IgD-negative memory B cell (primary cell): ENCODE results near the gene CHRND. TPM values are rescaled to one million over a fixed set of nuclear protein-coding genes. Genes with fewer than 3 reads are reported as not detected.
A peak's percentile ranks its signal among the peaks of the same experiment; 100 is the strongest.

Experiments
- H3K27ac Mint-ChIP-seq, 3 donors: one replicate each; pipeline ENCODE4 v1.8.0; 2020 to 2022; ENCODE audit warnings: mild to moderate bottlenecking in 3 of 3, mixed read lengths in 3 of 3, moderate library complexity in 1 of 3
- H3K27me3 Mint-ChIP-seq: one replicate; pipeline ENCODE4 v1.8.0; 2021; ENCODE audit warnings: mixed read lengths
- H3K36me3 Mint-ChIP-seq: one replicate; pipeline ENCODE4 v1.8.0; 2020; ENCODE audit warnings: mild to moderate bottlenecking, mixed read lengths
- H3K4me1 Mint-ChIP-seq, 3 donors: one replicate each; pipeline ENCODE4 v1.8.0; 2020 to 2022; ENCODE audit warnings: mixed read lengths in 3 of 3, mild to moderate bottlenecking in 1 of 3
- H3K4me3 Mint-ChIP-seq, 4 donors: one replicate each; pipeline ENCODE4 v1.8.0; 2020 to 2022; ENCODE audit warnings: mild to moderate bottlenecking in 4 of 4, mixed read lengths in 4 of 4, moderate library complexity in 3 of 4
- H3K9me3 Mint-ChIP-seq, 3 donors: one replicate each; pipeline ENCODE4 v1.8.0; 2020 to 2021; ENCODE audit warnings: mixed read lengths in 3 of 3, mild to moderate bottlenecking in 1 of 3
- polyA plus RNA-seq: library from polyadenylated mRNA; unstranded; fragments of 300-500 nt; fragmentation: Illumina TruSeq; gene quantifications from one replicate; pipeline ENCODE4 v1.2.3, GENCODE V29; 2021

Gene CHRND
- polyA plus RNA-seq, 1 donor from 2014 or later, result not detected

DNA sequence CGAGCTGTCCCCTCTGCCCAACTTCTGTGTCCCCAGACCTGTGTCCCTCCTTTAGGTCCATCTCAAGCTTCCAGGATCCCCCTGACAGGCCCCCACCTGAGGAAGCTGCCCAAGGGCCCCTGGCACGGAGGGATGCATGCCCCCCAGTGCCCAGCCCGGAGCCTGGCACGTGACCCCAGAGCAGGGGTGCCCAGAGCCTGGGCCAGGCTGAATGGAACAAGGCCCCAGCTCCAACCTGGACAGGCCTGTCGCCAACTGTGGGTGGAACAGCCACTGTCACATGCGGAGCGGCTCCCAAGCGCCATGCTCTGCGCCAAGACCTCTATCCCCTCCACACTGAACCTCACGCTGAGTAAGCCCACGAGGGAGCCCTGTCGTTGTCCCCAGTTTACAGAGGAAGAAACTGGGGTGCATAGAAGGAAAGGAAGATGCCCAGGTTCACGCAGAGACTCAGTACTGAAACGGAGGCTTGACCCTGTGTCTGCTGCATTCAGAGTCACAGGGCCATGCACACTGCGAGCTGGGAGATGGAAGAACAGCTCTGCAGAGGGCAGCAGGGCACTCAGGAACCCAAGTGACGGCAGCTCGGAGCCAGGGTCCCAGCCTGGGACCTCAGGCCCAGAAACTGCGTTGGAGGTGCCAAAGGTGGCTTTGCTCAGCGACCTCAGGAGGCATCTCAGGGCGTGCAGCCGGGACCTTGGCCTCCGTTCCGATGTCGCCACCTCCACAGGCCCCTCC lies 32.8 kb upstream of the CHRND start:
- Mint-ChIP-seq H3K4me1 (peaks cover 0 to 5% (median 0%) of the 10 kb centered on the region in 3 donors), H3K36me3 (no peaks in the 10 kb centered on the region), H3K9me3 (no peaks in the 10 kb centered on the region), H3K4me3 (no peak overlapping the region), H3K27ac (no peak overlapping the region), H3K27me3 (peaks cover 15% of the 10 kb centered on the region)

DNA sequence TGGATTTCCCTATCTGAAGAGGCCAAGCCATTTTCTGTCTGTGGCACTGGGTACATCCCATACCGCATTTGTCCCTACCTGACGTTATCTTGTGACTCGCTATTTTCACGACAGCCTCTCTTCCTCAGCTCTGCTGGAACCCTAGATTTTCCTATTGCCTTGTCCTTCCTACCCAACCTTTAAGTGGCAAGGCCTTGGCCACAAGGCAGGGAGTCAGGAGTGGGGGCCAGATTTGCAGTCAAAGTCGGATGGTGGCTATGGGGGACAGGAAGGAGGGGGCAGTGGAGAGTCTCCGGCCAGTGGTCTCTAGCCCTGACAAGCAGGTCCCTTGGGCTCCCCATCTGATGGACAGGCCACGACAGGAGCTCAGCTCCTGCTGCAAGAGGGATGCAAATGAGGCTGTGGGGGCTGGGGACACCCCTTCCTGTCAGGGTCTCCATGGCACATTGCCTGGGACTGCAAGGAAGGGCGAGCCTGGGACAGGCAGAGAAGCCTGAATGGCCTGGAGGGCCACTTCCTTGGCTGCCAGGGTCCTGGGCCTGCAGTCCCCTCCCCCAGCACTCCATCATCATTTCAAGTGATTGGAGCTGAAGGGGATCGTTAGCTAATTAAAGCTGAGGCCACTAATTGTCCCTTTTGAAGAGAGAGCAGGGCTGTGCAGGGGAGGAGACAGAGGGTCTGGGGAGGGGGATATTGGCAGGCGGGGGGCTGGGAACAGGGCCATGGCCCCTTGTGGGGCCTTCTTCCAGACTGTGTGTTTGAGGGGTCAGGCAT lies 32.1 kb upstream of the CHRND start:
- H3K27me3 Mint-ChIP-seq, result peaks cover 12% of the 10 kb centered on the region
- H3K4me3 Mint-ChIP-seq, result no peak overlapping the region
- H3K36me3 Mint-ChIP-seq, result no peaks in the 10 kb centered on the region
- peaks cover 0 to 2% (median 0%) of the 10 kb centered on the region in 3 donors for H3K9me3 Mint-ChIP-seq
- peak overlapping the region in 1 of 3 donors; percentile 67 for H3K27ac Mint-ChIP-seq
- peaks cover 0 to under 1% (median 0%) of the 10 kb centered on the region in 3 donors for H3K4me1 Mint-ChIP-seq

DNA sequence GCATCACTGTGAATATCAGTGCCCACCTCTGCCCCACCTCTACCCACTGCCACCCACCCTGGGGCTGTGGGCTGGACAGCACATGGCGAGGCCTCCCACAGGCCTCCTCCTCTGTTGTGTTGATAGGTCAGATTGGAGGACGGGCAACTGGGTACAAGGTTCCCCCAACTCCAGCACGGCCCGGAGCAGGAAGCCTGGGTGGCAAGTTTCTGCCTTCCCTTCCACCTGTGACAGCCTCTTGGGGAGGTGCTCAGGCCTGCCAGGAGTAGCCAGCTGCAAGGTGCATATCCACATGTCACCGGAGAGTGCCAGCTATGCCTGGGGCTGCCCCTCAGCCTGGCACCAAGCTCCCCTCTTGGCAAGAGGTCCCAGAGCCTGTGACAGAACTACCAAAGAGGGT lies 31.4 kb upstream of the CHRND start:
- Mint-ChIP-seq H3K27ac (peak overlapping the region in 1 of 3 donors; percentile 67), H3K4me1 (no peaks in the 10 kb centered on the region), H3K27me3 (peaks cover 7% of the 10 kb centered on the region), H3K36me3 (no peaks in the 10 kb centered on the region), H3K9me3 (peaks cover 0 to 2% (median 0%) of the 10 kb centered on the region in 3 donors), H3K4me3 (no peak overlapping the region)

DNA sequence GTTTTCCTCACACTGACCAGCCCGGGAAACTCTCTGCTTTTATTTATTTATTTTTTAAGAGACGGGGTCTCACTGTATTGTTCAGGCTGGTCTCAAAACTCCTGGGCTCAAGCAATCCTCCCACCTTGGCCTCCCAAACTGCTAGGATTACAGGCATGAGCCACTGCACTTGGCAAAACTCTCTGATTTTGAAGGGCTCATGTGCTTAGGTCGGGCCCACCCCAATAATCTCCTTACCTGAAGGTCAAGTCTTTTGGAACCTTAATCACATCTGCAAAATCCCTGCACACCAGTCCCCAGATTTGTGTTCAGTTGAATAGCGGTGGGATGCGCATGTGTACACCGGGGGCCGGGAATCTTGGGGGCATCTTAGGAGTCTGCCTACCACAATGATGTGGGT lies 30.7 kb upstream of the CHRND start:
- no peaks in the 10 kb centered on the region for H3K36me3 Mint-ChIP-seq
- no peaks in the 10 kb centered on the region for H3K4me1 Mint-ChIP-seq
- peaks cover 0 to 2% (median 0%) of the 10 kb centered on the region in 3 donors for H3K9me3 Mint-ChIP-seq
- H3K4me3 Mint-ChIP-seq, result no peak overlapping the region
- peaks cover 10% of the 10 kb centered on the region for H3K27me3 Mint-ChIP-seq
- no peak overlapping the region for H3K27ac Mint-ChIP-seq

DNA sequence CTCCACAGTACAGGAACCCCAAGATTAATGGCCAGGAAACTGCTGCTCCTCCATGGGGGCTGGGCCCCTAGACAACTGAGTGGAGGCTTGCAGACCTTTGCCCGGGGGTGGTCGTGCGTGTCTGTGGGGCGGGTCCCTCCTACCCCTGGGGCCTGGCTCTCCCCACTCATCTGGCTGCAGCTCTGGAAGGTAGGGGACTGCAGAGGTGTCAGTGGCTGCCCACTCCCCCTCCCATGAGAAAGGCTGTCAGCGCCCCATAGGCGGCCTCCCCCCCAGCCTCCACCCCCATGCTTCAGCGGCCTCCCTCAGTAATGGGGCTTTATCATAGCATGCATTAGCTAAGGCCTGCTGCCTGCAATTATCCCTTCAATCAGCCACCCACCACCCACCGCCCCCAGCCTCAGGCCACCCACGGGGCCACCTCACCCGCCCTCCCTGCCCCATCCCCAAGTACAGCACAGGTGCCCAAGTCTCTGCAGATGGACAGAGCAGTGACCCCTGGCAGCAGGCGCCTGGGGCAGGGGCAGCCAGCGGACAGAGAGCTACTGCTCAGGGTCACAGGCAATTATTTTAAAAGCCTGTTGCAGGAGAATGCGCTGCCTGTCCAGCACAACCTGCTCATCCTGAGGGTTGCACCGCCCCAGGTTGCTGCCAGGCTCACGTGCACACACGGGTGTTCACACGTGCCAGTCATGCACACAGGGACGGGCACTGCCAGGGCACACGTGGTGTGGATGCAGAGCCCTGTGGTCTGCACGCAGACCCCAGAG lies 29.3 kb upstream of the CHRND start:
- no peaks in the 10 kb centered on the region for H3K4me1 Mint-ChIP-seq
- peaks cover 0 to 2% (median 0%) of the 10 kb centered on the region in 3 donors for H3K9me3 Mint-ChIP-seq
- no peaks in the 10 kb centered on the region for H3K36me3 Mint-ChIP-seq
- no peak overlapping the region for H3K4me3 Mint-ChIP-seq
- peaks cover 13% of the 10 kb centered on the region for H3K27me3 Mint-ChIP-seq
- peak overlapping the region in 1 of 3 donors; percentile 39 for H3K27ac Mint-ChIP-seq

DNA sequence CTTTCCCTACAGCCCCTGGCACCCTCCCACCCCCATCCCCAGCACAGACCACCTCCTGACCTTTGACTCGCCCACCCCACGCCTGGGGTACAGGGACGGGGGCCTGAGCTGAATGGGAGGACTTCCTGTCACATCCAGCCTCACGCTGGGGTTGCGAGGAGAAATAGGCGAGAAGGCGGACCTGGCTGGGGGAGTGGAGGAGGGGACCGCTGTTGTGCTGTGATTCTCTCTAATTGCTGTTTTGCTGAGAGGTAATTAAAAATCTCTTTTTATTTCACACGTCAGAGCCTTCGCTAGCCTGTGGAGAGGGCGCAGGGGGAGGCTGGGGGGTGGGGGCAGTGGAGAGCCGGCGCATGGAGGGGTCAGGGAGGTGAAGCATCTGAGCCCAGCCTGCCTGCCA lies 28.6 kb upstream of the CHRND start:
- H3K9me3 Mint-ChIP-seq, result peaks cover 0 to 2% (median 0%) of the 10 kb centered on the region in 3 donors
- H3K27me3 Mint-ChIP-seq, result peaks cover 14% of the 10 kb centered on the region
- H3K4me3 Mint-ChIP-seq, result no peak overlapping the region
- H3K36me3 Mint-ChIP-seq, result no peaks in the 10 kb centered on the region
- H3K4me1 Mint-ChIP-seq, result no peaks in the 10 kb centered on the region
- H3K27ac Mint-ChIP-seq, result no peak overlapping the region

DNA sequence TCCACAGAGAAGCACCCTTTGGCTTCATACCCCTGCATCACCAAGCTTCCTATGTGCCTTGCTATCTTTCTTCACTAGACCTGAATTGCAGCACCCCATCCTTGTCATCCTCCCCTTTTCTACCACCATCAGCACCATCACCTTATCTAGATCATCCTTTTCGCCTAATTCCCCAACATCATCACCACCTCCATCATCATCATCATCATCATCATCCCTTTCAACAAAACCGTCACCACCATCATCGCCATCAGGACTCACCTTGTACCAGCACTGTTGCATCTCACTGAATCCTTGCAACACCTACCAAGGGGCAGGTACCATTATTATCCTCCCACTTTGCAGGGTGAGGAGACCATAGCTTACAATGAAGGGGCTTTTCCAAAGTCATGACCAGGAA lies 27.5 kb upstream of the CHRND start:
- Mint-ChIP-seq H3K36me3 (no peaks in the 10 kb centered on the region), H3K27ac (no peak overlapping the region), H3K4me1 (no peaks in the 10 kb centered on the region), H3K27me3 (peaks cover 20% of the 10 kb centered on the region), H3K9me3 (peaks cover 0 to 2% (median 0%) of the 10 kb centered on the region in 3 donors), H3K4me3 (no peak overlapping the region)

DNA sequence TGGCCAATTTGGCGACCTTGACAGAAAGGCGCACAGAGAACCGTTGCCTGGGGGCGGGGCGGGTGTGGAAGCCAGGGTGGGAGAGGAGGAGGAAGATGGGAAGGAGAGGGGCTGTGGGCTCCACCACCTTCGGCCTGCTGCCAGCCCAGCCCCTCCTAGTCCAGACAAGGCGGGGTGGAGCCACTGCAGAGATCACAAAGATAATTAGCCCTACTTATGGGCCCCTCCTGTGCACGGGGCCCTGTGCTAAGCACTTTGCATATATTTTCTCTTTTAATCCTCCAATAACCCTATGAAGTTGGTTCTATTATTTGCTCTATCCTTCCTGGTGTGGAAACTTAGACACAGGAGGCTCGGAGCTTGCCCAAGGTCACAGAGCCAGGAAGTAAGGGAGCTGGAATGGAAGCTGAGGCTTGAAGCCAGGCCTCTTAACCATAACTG lies 24.6 kb upstream of the CHRND start:
- H3K4me3 Mint-ChIP-seq, result peak overlapping the region in 2 of 4 donors; percentile 8 to 58
- H3K9me3 Mint-ChIP-seq, result peaks cover 0 to 2% (median 0%) of the 10 kb centered on the region in 3 donors
- no peak overlapping the region for H3K27ac Mint-ChIP-seq
- peaks cover 0 to 3% (median 3%) of the 10 kb centered on the region in 3 donors for H3K4me1 Mint-ChIP-seq
- H3K36me3 Mint-ChIP-seq, result no peaks in the 10 kb centered on the region
- peaks cover 35% of the 10 kb centered on the region for H3K27me3 Mint-ChIP-seq

DNA sequence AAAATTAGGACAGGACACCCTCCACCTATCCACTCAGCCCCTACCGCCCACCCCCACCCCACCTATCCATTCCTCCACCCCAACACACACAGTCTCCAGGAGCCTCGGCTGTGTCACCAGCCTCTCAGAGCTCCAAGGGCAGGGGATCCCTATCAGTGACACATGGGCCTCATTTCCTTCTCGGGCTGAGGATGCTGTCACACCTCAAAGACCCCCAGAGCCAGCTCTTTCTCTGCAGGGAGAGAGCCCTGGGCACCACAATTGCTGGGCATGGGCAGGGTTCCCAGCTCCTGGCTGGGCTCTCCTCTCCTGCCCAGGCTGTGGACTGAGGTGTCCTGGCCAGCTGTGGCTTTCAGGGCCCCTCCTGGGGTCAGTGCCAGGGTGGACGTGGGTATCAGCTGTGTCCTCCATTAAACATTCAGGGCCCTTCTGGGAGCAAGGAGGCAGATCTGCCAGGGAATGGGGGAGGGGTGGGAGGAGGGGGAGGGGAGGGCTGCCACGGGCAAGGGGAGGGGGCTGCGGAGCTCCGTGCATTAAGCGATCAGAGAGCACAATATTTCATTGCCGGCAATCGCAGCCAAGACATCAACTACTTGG lies 24.1 kb upstream of the CHRND start:
- Mint-ChIP-seq H3K9me3 (peaks cover 0 to 2% (median 0%) of the 10 kb centered on the region in 3 donors), H3K27ac (no peak overlapping the region), H3K36me3 (no peaks in the 10 kb centered on the region), H3K4me1 (peaks cover 0 to 3% (median 3%) of the 10 kb centered on the region in 3 donors), H3K4me3 (peak overlapping the region in 2 of 4 donors; percentile 8 to 58), H3K27me3 (peaks cover 35% of the 10 kb centered on the region)

DNA sequence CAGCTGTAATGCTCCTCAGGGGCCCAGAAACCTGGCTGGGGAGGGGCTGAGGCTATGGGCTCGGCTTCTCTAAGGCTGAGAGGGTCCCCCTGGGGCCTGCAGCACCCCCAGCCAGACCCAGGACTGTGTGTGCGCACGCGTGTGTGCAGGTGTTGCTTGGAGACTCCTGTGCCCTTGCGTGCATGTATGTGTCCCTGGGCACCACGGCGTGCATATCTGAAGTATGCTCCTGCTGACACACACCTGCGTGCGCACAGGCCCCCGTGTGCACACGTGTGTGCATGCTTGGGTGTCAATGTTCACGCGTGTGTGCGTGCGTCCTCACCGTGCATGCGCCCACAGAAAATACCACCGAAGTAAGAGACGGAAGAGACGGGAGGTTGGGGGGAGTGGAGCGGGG lies 23.4 kb upstream of the CHRND start:
- H3K9me3 Mint-ChIP-seq, result peaks cover 0 to 2% (median 0%) of the 10 kb centered on the region in 3 donors
- H3K27ac Mint-ChIP-seq, result no peak overlapping the region
- peak overlapping the region in 3 of 4 donors; percentile 48 to 83 (median 57) for H3K4me3 Mint-ChIP-seq
- H3K27me3 Mint-ChIP-seq, result peaks cover 35% of the 10 kb centered on the region
- H3K36me3 Mint-ChIP-seq, result no peaks in the 10 kb centered on the region
- H3K4me1 Mint-ChIP-seq, result peaks cover 0 to 3% (median 3%) of the 10 kb centered on the region in 3 donors

DNA sequence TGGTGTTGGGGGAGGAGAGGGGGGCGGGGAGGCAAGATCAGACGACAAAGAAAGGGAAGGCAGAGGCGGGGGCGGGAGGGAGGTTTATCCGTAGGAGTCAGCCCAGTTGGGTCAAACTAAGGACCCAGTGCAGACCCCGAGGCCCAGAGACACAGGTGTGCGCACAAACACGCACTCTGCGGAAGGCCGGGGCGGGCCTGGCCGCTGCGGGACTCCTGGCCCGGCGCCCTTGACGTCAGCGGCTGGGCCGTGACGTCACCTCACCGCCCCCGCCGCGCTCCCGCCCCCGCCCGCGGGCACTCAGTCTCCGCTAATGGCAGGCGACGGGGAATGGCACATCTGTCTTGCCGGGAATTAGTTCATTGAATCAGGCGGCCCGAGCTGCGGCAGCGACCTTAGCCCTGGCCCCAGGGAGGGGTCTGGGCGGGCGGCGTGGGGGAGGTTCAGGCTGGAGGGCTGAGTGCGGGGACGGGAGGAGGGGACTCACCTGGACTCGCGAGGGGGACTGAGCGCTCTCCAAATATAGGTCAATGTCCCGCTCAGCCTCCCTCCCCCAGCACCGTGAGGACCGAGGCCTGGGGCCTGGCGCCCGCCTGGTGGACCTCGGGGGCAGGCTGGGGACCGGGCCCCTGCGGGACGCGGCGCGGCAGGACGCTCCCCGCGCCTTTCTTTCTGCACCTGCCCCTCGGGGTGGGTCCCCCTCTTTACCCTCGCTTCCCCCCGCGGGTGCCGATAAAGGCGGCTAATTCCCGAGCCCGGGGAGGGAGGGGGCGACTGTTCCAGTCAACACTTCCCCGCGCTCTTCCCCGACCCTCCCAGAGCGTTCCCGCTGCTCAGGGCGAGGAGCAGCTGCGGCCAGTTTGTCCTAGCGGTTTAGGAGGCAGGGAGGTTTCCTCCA lies 22.8 kb upstream of the CHRND start:
- peak overlapping the region in 1 of 4 donors; percentile 41 for H3K4me3 Mint-ChIP-seq
- H3K4me1 Mint-ChIP-seq, result peaks cover 0 to 3% (median 3%) of the 10 kb centered on the region in 3 donors
- H3K9me3 Mint-ChIP-seq, result peaks cover 0 to 2% (median 0%) of the 10 kb centered on the region in 3 donors
- peak overlapping the region in 1 of 3 donors; percentile 90 for H3K27ac Mint-ChIP-seq
- no peaks in the 10 kb centered on the region for H3K36me3 Mint-ChIP-seq
- peaks cover 35% of the 10 kb centered on the region for H3K27me3 Mint-ChIP-seq

DNA sequence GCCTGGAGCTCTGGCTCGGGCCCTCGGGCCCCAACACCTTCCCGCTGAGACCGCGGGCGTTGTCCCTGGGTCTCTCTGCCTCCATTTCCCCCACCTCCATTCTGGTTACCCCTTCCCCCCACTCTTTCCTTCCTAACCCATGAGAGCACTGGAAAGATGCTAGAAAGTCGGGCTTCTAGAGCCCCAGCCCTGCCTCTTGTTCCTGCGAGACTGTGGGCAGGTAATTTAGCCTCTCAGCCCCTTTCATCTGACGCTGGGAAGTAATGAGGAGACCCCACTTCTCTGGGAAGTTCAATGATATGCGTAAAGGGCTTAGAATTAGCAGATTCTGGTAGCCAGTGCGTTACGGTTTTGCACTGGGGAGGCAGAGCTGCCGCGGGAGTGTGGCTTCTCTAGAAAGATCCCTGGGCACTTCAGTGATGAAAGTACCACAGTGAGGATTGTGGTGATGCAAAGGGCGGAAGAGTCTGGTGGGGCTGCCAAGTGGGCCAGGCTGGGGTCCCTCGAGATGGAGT lies 22.1 kb upstream of the CHRND start:
- peak overlapping the region in 2 of 3 donors; percentile 59 to 90 for H3K27ac Mint-ChIP-seq
- peaks cover 0 to 3% (median 3%) of the 10 kb centered on the region in 3 donors for H3K4me1 Mint-ChIP-seq
- no peaks in the 10 kb centered on the region for H3K9me3 Mint-ChIP-seq
- H3K27me3 Mint-ChIP-seq, result peaks cover 34% of the 10 kb centered on the region
- H3K36me3 Mint-ChIP-seq, result no peaks in the 10 kb centered on the region
- peak overlapping the region in 3 of 4 donors; percentile 41 to 74 (median 57) for H3K4me3 Mint-ChIP-seq

DNA sequence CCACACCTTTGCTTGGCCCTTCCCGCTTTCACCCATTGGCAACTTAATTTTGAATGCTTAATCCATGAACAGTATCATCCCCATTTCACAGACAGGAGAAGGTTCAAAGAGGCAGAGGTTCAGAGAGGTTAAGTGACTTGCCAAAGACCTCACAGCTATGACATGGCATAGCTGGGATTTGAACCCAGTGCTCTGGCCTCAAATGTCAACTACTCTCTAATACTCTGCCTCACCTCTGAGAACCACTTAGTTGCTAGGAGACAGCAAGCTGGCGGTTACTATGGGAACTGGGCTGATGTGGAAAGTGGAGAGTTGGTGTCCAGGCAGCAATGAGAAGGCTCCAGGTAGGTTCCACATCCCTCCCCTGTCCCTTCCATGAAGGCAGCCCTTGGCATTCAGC lies 21.5 kb upstream of the CHRND start:
- Mint-ChIP-seq H3K27me3 (peaks cover 32% of the 10 kb centered on the region), H3K4me1 (peaks cover 0 to 3% (median 3%) of the 10 kb centered on the region in 3 donors), H3K36me3 (no peaks in the 10 kb centered on the region), H3K4me3 (peak overlapping the region in 1 of 4 donors; percentile 81), H3K9me3 (no peaks in the 10 kb centered on the region), H3K27ac (peak overlapping the region in 1 of 3 donors; percentile 90)
